Fibroblast of lung (primary cell): ENCODE results near the gene ERGIC1.

ENCODE experiments used
- EZH2 ChIP-seq: IDR thresholded peaks from 2 replicates; pipeline ENCODE4 v1.5.1; 2012; ENCODE audit warnings: low read length, control low read depth, mild to moderate bottlenecking; ENCODE audit errors: missing control alignments
- TF ChIP-seq, protein P1 (sequence below), 2 donors: IDR thresholded peaks in 1 of 2; conservative IDR thresholded peaks in 1 of 2; 1 replicate in 1 of 2; 2 replicates in 1 of 2; pipeline ENCODE4 v1.5.1; 2011 to 2012; ENCODE audit warnings: low read length in 2 of 2, control low read depth in 1 of 2, inconsistent platforms in 1 of 2, low read depth in 1 of 2, mild to moderate bottlenecking in 1 of 2

DNA sequence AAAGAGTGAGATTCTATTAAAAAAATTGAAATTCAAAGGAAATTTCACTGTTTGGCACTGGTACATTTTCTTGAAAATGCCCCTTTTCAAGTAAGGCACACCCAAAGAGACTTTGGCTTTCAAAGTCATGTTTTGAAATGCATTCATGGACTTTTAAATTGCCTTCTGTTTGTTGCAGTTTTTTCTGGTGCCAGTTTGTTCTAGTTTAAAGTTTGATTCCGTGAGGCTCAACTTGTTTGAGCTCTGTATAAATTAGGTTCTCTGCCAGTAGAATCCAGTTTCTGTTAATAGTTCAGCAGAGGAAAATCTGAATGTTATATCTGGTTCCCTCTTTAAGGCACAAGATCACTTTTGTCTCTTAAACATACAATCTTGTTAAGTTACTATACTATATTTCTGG is 165.9 kb downstream of the ERGIC1 start:
- TF ChIP-seq, protein P1, sequence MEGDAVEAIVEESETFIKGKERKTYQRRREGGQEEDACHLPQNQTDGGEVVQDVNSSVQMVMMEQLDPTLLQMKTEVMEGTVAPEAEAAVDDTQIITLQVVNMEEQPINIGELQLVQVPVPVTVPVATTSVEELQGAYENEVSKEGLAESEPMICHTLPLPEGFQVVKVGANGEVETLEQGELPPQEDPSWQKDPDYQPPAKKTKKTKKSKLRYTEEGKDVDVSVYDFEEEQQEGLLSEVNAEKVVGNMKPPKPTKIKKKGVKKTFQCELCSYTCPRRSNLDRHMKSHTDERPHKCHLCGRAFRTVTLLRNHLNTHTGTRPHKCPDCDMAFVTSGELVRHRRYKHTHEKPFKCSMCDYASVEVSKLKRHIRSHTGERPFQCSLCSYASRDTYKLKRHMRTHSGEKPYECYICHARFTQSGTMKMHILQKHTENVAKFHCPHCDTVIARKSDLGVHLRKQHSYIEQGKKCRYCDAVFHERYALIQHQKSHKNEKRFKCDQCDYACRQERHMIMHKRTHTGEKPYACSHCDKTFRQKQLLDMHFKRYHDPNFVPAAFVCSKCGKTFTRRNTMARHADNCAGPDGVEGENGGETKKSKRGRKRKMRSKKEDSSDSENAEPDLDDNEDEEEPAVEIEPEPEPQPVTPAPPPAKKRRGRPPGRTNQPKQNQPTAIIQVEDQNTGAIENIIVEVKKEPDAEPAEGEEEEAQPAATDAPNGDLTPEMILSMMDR (conservative IDR thresholded peaks at IDR 0.05 in 1 of 2, IDR thresholded peaks at IDR 0.05 in 1 of 2; ENCODE audit: low read depth in 1 of 2, low read length in 2 of 2): no peak
- no peak for TF ChIP-seq EZH2
